CD4-positive, alpha-beta T cell treated with Interleukin-1 beta for 1 hour (primary cell): Measurements from ENCODE around the gene AMIGO2.
A peak's percentile ranks its signal among the peaks of the same experiment; 100 is the strongest.
"Not testable (repeated sequence)": the region's sequence is repeated elsewhere in the genome, so short reads cannot be mapped to it uniquely, and the experiment has no call there.

Experiments used
- DNase-seq, 2 donors: peaks; one replicate each; pipeline ENCODE4 v3.0.0-alpha.2; 2020 to 2022

The AMIGO2 gene

DNA sequence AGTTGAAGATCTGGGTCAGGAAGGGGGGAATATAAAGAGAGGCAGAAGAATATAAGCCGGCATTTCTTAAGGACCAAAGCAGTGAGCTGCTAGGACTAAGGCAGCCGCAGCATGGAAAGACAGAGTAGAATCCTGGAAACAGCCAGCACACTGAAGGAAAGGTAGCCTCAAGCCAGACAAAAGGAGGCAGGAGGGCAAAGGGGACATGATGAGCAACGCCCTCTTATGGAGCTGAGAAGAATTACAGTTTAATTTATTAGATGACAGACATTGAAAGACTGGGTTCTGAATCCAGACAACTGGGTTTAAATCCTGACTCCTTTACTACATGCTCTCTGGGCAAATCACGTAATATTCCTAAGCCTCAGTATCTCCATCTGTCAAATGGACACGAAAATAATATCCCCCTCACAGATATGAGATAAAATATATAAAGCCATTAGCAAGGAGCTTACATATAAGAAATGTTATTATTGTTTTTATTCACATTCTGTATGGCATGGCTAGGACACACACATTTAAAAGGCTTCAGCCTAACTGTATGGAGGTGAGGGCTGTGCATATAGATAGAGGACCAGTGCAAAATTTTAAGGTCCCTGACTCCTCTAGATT is 8.4 kb downstream of the AMIGO2 start:
- peak in 1 of 2 donors; percentile 40 for DNase-seq

DNA sequence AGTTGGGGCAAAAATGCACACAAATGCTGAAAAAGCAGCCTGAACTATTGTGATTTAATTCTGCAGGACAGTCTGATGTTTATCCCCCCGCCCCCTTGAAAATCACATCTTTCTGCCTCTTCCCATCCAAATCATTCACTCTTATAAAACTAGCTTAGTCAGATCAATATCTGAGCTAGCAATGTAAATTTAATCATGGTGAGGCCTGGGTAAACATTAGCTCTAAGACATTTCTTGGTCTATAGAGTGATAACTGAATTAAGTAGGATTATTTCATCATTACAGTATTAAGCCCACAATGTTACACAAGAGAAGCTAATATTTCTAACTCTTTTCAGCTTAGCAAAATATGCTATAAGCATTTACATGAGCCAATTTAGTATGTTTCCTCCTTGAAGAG is 9.4 kb downstream of the AMIGO2 start:
- DNase-seq: no peak

DNA sequence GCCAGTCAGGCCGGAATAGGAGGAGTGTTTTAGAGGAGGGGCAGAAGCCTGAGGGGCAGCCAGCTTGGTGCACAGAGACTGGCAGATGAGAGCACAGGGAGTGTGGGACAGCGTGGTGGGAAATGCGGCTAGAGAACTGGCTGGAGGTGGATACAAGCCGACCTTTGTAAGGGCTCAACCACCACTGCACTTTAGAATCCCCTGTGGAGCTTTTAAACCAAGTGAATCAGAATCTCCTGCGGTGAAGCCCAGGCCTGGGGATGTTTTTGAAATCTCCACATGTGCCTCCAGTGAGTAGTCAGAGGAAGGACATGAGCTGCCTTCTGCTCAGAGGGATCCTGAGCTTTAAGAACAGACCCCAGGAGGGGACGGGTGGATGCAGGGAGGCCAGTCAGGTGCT is 11.2 kb downstream of the AMIGO2 start:
- no peak for DNase-seq

DNA sequence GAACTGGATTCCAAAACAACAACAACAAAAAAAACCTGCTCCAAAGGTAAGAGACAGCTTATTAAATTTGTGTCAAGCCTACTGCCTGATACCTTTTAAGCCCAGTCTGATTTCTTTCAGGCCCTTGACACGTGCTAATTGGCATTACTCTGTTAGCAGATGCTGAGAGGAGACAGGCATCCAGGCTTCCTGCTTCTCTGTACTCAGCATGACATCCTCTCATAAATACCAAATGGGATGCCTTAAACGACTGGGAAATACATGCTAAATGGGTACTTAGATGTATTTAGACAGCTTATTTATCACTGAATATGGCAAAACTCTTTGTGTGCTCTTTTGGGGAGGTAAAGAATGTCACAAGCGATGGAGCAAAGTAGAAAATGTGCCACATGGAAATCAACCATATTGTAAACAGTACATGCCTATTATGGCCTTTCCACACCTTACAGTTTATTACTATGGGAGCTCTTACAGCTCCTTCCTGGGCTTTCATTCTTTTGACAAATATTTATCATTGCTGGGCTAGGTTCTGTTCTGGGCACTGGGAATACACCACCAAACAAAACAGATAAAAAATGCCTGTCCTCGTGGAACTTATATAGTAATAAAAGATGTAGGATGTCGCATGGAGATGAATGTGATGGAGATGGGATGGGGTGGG is 11.9 kb downstream of the AMIGO2 start:
- no peak for DNase-seq

DNA sequence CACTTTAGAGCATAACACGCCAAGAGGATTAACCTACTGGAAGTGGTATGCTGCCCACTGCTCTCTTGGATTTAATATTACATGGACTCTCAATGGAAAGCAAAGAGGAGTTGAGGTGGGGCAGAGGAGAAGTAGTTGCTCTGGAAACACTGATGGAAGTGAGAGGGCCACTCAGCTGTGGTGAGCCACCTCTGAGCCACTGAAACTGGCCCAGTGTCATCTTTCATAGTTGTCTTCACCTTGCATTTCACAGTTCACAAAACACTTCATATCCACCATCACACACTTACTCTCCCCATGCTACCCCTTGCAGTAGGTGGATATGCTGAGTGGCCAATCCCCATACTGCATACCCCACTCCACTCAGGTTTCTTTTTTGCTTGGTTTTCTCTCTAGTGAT is 12.6 kb downstream of the AMIGO2 start:
- DNase-seq: no peak

DNA sequence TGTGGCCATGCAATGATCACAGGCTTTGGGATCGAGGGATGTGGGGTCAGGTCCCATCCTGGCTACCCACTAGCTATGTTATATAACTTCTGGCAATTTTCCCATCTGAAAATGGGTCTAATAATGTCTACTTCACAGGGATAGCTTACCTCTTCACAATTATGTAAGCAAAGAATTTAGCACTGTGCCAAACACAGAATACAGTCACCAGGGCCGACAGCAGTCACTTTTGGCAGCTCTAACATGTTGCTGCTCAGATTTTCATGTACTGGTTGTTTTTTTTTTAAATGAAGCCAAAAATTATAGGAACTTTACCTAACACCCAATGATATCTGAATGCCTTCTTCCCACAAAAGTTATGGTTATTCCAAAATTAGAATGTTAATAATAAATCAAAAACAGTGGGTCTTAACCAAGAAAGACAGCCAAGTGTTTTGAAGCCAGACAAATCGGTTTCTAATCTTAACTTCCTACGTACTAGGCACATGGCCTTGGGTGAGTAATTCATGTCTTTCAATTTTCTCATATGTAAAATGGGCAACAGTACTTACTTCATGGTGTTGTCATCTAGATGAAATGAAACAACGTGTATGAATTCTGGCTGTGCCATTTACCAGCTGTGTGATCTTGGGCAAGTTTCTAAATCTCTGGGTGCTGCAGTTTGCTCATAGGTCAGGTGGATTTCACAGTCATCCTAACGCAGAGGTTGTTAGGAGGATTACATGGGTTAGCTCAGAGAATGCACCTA is 13.3 kb downstream of the AMIGO2 start:
- DNase-seq: no peak

DNA sequence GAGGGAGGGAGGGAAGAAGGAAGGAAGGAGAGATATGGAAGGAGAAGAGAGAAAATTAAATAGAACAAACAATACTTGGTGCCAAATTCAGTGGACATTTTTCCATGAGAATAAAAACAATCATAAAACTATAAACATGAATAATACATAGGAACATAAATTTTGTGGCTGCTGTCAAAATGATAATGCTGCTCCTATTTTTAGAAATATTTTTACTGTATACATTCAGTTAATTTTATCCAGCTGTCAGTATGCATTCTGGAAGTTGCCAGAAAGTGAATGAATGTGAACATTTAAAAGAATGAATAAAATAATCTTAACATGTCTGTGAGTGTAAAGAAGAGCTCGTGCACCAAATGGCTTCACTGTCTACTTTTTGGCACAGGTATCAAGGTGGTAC is 14.2 kb downstream of the AMIGO2 start:
- DNase-seq: no peak

DNA sequence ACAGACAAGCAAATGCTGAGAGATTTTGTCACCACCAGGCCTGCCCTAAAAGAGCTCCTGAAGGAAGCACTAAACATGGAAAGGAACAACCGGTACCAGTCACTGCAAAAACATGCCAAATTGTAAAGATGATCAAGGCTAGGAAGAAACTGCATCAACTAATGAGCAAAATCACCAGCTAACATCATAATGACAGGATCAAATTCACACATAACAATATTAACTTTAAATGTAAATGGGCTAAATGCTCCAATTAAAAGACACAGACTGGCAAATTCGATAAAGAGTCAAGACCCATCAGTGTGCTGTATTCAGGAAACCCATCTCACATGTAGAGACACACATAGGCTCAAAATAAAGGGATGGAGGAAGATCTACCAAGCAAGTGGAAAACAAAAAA is 21.1 kb downstream of the AMIGO2 start:
- DNase-seq: not testable (repeated sequence)

DNA sequence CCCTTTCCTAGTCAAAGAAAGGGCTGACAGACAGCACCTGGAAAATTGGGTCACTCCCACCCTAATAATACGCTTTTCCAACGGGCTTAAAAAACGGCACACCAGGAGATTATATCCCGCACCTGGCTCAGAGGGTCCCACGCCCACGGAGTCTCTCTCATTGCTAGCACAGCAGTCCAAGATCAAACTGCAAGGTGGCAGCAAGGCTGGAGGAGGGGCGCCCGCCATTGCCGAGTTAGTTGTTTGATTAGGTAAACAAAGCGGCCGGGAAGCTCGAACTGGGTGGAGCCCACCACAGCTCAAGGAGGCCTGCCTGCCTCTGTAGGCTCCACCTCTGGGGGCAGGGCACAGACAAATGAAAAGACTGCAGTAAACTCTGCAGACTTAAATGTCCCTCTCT is 22.8 kb downstream of the AMIGO2 start:
- not testable (repeated sequence) for DNase-seq

DNA sequence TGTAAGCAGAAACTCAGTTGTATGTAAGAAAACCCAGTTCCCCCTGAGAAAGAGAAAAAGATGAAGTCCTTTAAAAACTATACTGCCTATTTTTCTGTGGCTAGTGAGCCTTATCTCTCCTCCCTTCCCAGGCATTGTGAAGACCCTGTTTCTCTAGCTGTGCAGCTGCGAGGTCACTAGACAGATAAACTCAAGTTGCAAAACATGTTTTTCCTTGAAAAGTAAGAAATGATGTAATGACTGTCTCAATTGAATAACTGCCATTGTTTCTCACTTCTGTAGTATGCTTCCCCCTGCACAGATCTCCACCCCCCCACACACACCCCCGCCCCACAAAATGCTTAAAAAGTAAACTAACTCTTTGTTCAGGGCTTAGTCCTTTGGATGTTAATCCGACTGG is 23.9 kb downstream of the AMIGO2 start:
- DNase-seq: not testable (repeated sequence)

DNA sequence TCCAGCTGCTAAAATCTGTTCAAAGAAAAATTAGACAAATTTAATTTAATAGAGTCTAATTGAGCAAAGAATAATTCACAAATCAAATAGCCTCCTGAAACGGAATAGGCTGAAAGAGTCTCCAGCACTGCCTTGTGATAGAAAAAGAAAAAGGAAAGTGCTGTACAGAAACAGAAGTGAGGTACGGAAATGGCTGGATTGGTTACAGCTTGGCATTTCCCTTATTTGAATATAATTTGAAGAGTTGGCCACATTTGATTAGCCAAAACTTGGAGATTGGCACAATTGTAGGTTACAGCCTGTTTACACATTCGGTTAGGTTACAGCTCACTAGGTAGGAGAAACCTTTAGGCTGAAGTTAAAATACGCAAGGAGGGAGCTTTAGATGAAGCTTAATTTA is 25.1 kb downstream of the AMIGO2 start:
- DNase-seq: no peak

DNA sequence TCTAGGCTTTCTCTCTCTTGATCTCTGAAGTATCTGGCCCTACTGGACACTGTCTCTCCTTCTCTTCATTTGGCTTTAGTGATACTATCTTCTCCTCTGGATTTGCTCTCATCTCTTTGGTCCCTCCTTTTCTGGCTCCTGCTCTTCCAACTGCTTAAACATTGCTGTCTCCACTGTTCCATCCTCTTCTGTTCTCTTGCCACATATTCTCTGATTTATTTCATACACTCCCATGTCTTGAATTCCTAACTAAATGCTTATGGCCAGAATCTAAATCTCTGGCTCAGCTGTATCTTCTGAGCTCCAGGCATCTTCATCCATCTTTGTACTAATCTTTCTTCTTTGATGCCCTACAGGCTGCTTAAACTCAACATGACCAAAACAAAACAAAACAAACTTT is 25.8 kb downstream of the AMIGO2 start:
- no peak for DNase-seq

DNA sequence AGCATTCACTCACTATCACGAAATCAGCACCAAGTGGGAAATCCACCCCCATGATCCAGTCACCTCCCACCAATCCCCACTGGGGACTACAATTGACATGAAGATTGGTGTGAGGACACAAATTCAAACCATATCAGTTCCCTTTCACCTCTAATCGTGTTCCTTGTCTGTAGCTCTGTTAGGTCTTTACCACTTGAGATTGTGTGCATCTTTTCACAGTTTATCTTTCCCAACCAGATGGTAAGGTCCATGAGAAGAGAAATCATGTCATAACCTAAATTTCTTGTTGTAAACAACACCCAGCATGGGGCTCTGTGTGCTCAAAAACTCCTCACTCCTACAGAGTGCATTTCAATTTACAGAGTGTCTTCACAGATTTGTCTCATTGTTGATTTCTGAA is 27.5 kb downstream of the AMIGO2 start:
- DNase-seq: no peak

DNA sequence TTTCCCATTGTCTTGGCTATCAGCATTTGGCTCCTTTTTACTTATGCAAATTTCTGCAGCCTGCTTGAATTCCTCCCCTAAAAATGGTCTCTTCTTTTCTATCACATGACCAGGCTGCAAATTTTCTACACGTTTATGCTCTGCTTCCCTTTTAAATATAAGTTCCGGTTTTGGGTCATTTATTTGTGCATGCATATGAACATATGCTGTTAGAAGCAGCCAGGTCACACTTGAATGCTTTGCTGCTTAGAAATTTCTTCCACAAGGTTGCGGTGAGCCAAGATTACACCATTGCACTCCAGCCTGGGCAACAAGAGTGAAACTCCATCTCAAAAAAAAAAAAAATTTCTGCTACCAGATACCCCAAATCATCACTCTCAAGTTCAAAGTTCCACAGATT is 28.5 kb downstream of the AMIGO2 start:
- not testable (repeated sequence) for DNase-seq

DNA sequence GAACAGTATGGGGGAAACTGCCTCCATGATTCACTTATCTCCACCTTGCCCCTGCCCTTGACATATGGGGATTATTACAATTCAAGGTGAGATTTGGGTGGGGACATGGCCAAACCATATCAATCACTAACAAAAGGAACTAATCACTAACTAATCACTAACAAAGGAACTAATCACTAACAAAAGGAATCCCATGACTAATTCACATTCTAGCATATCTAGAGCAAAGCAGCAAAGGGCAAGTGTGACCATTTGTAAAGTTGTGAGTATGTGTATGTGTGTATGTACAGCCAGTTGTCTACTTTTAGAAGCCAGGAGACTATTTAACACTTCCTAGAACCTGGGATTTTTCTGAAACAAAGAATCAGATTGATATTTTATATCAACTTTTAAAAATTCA is 31.2 kb downstream of the AMIGO2 start:
- DNase-seq: no peak

DNA sequence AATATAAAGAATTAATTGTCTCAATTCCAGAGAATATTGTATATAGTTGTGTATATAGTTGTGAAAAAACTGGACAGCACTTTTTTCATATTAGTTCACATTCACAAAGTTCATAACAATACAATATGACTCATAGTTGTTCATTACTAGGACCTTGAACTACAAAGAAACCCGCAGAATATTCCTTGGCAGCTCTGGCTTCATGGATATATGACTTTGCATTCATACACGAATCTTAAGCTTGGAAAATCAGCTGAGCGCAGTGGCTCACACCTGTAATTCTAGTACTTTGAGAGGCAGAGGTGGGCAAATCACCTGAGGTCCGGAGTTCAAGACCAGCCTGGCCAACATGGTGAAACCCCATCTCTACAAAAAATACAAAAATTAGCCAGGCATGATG is 38.4 kb downstream of the AMIGO2 start:
- DNase-seq: no peak

DNA sequence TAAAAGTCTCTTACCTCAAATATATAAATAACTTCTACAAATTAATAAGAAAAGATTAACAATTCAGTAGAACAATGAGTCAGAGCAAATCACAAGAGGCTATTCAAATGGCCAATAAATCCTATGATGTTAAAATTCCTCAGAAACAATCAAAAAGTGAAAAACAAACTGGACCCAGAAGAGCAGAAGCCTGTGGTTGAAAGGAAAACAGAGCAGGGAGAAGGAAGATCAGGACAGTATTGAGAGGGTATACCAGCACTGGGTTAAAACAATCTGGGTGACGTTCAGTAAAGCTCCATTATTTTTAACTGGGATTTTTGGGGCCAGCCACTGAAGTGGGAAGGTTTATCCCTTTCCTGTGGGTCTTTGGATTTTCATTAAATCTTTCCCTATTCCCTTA is 40.0 kb downstream of the AMIGO2 start:
- DNase-seq: no peak

DNA sequence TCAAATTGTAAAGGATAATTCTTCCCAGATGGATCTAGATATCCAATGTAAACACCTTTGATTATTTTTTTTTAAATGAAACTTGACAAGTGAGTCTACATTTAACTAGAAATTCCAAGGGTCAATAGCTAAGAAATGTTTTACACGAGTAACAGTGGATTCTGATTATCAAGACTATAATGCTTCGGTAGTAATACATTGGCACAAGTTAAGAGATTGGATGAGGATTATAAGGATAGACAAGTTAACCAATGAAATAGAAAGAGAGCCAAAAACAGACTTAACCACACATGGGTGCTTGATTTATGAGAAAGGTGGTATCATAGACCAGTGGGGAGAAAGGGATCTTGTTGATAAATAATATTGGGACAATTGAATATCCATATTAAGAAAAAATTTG is 40.7 kb downstream of the AMIGO2 start:
- DNase-seq: no peak

DNA sequence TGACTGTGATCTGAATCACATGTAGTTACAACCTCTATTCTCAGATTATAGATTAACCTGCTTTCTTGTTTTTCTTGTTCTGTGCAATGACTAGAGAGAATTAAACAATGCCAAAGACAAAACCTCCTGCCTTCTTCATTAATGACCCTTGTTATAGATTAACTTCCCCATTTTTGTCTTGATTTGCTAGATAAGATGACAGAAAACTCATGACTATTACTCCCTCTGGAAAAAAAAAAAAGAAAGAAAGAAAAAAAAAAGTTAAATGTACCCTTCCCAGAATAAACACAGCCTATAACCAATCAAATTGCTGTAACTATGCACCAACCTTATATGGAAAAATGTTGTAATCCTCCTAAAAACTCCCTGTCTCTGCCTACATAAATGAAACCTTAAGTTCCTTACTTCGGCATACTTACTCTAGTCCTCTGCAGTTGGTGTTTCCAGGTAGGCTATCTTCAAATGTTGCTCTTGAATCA is 41.5 kb downstream of the AMIGO2 start:
- DNase-seq: no peak

DNA sequence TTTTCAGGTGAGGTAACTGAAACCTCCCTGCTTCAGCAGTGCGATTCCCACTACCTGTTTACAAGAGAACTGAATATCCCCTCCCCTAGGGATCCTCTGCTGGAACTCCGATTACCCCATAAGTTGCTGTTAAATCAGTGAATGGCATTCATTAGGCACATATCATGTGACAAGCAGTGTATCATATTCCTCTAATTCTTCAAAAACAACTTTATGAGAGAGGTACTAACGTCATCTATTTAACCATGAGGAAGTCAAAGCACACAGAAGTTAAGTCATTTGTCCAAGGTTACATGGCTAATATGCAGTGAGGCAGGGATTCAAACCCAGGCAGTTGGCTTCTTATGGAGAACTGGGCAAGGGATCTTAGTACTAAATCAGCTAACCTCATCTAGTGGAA is 44.3 kb downstream of the AMIGO2 start:
- no peak for DNase-seq

DNA sequence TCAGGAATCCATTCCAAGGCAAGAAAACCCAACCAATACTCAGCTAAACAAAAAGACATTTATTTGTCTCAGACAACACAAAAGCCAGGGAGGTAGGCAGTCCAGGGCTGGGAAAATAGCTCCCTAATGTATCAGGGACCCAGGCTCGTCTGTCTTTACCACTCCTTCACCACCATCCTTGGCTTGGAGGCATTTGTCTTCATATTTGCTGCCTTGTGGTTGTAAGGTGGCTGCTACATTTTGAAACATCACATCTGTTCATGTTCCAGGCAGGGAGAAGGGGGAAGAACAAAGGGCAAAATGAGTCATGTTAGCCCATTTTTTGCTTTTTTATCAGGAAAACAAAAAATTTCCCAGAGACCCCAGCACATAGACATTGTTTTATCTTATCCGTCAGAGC is 45.1 kb downstream of the AMIGO2 start:
- no peak for DNase-seq

DNA sequence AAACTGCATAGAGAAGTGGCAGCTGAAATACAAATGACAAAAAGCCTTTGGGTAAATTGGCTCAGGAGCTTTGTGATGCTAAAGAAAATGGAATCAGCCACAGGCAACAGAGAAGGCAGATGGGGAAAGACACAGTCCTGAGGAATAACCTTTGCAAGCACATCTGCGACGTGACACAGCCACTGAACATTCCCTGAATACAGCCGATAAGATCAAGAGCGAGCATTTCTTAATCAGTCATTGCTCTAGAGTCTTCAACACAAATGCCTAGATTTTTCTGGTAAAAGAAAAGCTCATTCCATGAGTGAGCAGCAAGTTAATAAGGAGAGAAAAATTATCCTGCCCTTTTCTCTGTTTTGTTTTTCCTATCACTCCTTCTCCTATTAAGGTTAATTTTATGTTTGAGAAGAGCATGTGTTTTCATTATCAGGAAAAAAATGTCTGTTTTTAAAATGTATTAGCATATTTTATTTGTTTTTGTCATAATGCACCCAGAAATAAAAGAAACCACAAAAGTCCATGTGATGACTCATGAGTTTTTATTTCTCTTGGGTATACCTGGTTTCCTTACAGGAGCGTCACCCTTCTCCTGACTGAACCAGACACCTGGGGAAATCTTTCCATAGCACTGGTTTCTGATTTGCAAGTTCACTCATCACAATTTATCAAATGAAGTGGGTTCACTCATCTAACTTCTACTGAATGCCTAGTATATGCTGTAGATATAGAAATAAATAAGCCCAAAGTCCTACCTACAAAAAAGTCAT is 45.8 kb downstream of the AMIGO2 start:
- no peak for DNase-seq

DNA sequence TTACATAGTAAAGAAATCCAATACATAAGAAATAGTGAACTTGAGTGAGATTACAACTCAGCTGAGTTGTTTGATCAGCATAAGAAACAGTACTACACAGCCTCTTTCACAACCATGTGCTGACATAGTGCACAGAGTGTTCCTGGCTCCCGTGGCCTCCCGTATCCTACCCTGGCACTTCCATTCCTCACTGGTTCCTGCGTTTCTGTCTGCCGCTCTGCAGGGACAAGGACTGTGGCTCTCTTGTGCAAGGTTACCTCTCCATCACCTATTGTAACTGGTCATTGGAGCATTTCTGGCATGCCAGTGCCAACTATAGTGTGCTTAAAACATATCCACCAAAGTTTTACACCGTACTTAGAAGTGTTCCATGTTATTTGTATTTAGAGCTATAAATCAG is 46.7 kb downstream of the AMIGO2 start:
- no peak for DNase-seq

DNA sequence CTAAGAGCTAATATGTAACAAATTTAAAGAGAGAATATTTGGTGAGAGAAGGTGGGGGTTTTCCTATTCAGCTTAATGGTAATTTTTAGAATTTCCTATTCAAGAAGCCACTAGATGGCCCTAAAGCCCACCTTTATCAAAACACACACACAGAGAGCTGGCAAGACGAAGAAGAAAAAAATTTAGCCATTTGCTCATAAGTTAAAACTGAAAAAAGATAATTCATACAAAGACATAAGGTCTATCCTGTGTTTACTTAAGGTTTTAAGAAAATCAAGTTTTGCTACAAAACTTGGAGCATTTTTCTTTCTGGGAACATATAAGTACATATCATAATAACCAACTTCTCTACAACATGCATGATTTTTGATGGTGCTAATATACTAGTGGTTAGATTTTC is 47.1 kb downstream of the AMIGO2 start:
- DNase-seq: peak; percentile 6 to 74
